Esophagus squamous epithelium (tissue), 4 donors: Measurements from ENCODE around the gene C1orf210.

Source experiments
- POLR2A ChIP-seq, 4 donors: fragments of 450-650 bp; IDR thresholded peaks; one replicate each; pipeline ENCODE4 v1.6.1; 2017; ENCODE audit warnings: antibody characterized with exemption in 4 of 4, mild to moderate bottlenecking in 4 of 4, moderate library complexity in 3 of 4
- TF ChIP-seq, protein P1 (sequence below), 6 experiments: fragments of 450-650 bp in 4 of 6; fragments of 200-600 bp in 2 of 6; sonication (generic) in 2 of 6; IDR thresholded peaks; one replicate each; pipeline ENCODE4 v1.5.1; 2016 to 2019; ENCODE audit warnings: antibody characterized with exemption in 6 of 6, mild to moderate bottlenecking in 4 of 6, moderate library complexity in 4 of 6

DNA sequence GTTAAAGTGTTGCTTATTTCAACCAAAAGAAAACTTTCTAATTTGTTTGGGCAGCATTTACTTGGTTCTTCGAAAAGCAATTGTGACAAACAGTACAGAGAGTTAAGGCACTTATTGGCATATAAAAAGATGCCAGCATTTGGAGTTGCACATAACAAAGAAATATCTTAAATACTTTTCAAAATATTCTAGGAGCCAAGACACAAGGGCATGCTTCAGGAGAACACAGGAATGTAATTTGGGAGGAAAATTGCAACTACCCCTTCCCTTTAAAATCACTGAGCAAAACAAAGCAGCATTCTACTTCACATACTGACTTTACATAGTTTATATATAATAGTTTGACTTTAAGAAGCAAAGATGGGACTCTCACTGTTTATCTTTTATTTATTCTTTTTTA is 10.8 kb upstream of the C1orf210 start:
- TF ChIP-seq POLR2A (IDR thresholded peaks at IDR 0.05): no peak
- TF ChIP-seq, protein P1, sequence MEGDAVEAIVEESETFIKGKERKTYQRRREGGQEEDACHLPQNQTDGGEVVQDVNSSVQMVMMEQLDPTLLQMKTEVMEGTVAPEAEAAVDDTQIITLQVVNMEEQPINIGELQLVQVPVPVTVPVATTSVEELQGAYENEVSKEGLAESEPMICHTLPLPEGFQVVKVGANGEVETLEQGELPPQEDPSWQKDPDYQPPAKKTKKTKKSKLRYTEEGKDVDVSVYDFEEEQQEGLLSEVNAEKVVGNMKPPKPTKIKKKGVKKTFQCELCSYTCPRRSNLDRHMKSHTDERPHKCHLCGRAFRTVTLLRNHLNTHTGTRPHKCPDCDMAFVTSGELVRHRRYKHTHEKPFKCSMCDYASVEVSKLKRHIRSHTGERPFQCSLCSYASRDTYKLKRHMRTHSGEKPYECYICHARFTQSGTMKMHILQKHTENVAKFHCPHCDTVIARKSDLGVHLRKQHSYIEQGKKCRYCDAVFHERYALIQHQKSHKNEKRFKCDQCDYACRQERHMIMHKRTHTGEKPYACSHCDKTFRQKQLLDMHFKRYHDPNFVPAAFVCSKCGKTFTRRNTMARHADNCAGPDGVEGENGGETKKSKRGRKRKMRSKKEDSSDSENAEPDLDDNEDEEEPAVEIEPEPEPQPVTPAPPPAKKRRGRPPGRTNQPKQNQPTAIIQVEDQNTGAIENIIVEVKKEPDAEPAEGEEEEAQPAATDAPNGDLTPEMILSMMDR (IDR thresholded peaks at IDR 0.05): no peak
